ENCODE results near the gene IL1RN. TPM values are rescaled to one million over a fixed set of nuclear protein-coding genes. Genes with fewer than 3 reads are reported as not detected.

The IL1RN gene
- total and polyA plus RNA-seq, 2 of the 4 experiments (the other 2 are of a cell fraction), result not detected

GRCh38 chr2:113172721-113173541, 45.5 kb downstream of the IL1RN start:
- Histone ChIP-seq H4K5ac (ENCODE audit: low read depth, low read length) (no peak overlapping the region), H3K56ac (ENCODE audit: extremely low read depth, insufficient read depth, low read length) (no peak overlapping the region), H2AK5ac (ENCODE audit: low read depth, low read length) (no peak overlapping the region), H2BK5ac (ENCODE audit: low read depth, low read length, poor library complexity, severe bottlenecking) (no peak overlapping the region), H3K36me3 (ENCODE audit: control insufficient read depth, insufficient read depth, low read length) (no peaks in the 10 kb centered on the region), H2BK120ac (ENCODE audit: low read depth, low read length) (no peak overlapping the region), H3K23ac (ENCODE audit: low read depth, low read length) (no peak overlapping the region), H4K20me1 (ENCODE audit: insufficient read depth, low read length) (no peaks in the 10 kb centered on the region), H3K4ac (ENCODE audit: low read depth, low read length) (no peak overlapping the region), H3K27me3 (ENCODE audit: control insufficient read depth, insufficient read depth, low read length) (peaks cover 21% of the 10 kb centered on the region), H3K27ac (ENCODE audit: insufficient read depth, low read length) (no peak overlapping the region), H2BK15ac (ENCODE audit: low read depth, low read length) (no peak overlapping the region), H3K9ac (ENCODE audit: low read depth, low read length) (no peak overlapping the region), H3K14ac (replicated peaks; ENCODE audit: low read depth, low read length) (no peak overlapping the region), H2AK9ac (replicated peaks; ENCODE audit: low read depth, low read length, poor library complexity) (peak overlapping the region; percentile 28), H3K18ac (ENCODE audit: low read depth, low read length) (no peak overlapping the region), H3K4me3 (ENCODE audit: insufficient read depth, low read depth, low read length) (no peak overlapping the region), H4K91ac (ENCODE audit: insufficient read depth, low read depth, low read length) (no peak overlapping the region), H2AFZ (replicated peaks; ENCODE audit: low read length, poor library complexity) (no peak overlapping the region), H3K4me2 (ENCODE audit: low read depth, low read length) (no peak overlapping the region), H3K9me3 (ENCODE audit: control insufficient read depth, insufficient read depth, low read length) (no peaks in the 10 kb centered on the region), H4K8ac (ENCODE audit: low read depth in 2 of 2, low read length in 2 of 2) (no peak overlapping the region), H3K79me1 (ENCODE audit: low read depth in 1 of 2, low read length in 2 of 2) (no peaks in the 10 kb centered on the region), H2BK20ac (ENCODE audit: low read depth, low read length) (no peak overlapping the region), H3K4me1 (ENCODE audit: control insufficient read depth, insufficient read depth, low read length) (no peaks in the 10 kb centered on the region), H3K9me1 (ENCODE audit: insufficient read depth, low read length) (no peaks in the 10 kb centered on the region)
- ATAC-seq (ENCODE audit: low read depth) (no peak), DNase-seq (no peak)
- dilution Hi-C loops (cut with HindIII; ENCODE audit: low sequenced_read_pairs, unreplicated experiment) (no loop called here), intact Hi-C loops (cut with micrococcal nuclease) (no loop called here), in situ Hi-C loops (cut with MboI; ENCODE audit: low sequenced_read_pairs) (no loop called here)
- 68% methylated on average over 6 of the region's 16 CpGs; no CpG with 5 or more reads in 1 of the 2 experiments for WGBS, 2 experiments (ENCODE audit: extremely low coverage in 2 of 2, insufficient read length in 1 of 2)
- no TSS peak for BruUV-seq (replicated peaks)
- ChIA-PET CTCF (no interaction called here), POLR2A (ENCODE audit: unreplicated experiment) (no interaction called here)
- TF ChIP-seq, protein P1, sequence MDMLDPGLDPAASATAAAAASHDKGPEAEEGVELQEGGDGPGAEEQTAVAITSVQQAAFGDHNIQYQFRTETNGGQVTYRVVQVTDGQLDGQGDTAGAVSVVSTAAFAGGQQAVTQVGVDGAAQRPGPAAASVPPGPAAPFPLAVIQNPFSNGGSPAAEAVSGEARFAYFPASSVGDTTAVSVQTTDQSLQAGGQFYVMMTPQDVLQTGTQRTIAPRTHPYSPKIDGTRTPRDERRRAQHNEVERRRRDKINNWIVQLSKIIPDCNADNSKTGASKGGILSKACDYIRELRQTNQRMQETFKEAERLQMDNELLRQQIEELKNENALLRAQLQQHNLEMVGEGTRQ (IDR thresholded peaks at IDR 0.05; ENCODE audit: low read depth, low read length), result no peak
- TF ChIP-seq NFE2L2 (IDR thresholded peaks at IDR 0.05; ENCODE audit: low read depth, low read length) (no peak), FOS (IDR thresholded peaks at IDR 0.05; ENCODE audit: low read depth, low read length) (no peak), POLR2A (IDR thresholded peaks at IDR 0.05; ENCODE audit: low read depth, low read length) (no peak), RFX5 (IDR thresholded peaks at IDR 0.05; ENCODE audit: low read depth, low read length) (no peak), MAFK (IDR thresholded peaks at IDR 0.05; ENCODE audit: low read depth, low read length) (no peak)

Measured in IMR-90 (cell line).